Measurements from ENCODE around the gene TMBIM1. TPM values are rescaled to one million over a fixed set of nuclear protein-coding genes. Genes with fewer than 3 reads are reported as not detected.
A peak's percentile ranks its signal among the peaks of the same experiment; 100 is the strongest.

The TMBIM1 gene
- total RNA-seq, 5 donors from 2014 or later (not counting 1 experiment from before 2014, with no cell fraction given): 78.8 to 166 (median 144) TPM

DNA sequence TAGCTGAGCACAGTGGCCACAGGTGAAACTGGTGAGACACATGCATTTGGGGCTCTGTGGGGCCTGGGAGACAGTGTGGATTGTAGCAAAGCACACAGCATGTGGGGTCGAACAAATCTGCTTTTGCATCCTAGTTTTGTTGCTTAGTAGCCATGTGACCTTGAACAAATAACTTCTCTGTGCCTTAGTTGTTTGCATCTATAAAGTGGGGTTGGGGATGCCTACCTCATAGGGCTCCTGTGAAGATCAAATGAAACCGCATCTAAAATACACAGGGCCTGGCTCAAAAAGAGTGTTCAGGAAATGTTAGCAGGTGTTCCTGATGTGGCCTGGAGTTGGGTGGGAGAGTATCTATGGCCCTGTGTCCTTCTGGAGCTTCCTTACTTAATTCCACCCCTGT is 34.0 kb upstream of the TMBIM1 start:
- ChIA-PET POLR2A (no interaction called here), CTCF (interaction anchor here in 1 of 2 donors (1.3 kb wide), 1 partner anchor 30 kb away, joined by 8 read pairs; the partner anchor contains the start of gene CATIP)

DNA sequence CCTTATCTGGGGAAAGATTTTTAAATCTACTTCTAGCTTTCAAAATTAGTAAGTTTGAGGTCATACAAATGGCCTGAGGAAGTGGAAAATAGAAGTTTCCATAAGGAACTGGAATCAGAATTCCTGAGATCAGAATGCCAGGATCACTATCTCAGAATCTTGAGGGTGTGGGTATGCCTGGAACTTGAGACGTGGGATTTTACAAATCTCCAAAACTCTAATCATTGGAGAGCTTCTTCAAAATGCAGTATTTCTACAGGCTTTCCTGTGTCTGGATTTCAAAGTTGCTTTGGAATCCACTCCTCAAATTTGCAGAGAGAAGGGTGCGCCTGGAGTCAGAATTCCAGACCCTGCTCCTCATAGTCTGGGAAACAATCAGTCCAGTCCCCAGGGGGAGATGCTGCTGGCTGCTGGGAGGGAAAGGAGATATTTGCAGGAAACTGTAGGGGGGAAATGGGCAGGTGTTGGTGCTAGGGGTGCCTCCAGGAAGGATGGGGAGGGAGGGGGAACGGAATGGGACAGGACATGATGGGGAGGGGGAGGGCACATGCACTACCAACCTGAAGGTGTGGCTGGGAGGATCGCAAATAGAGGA is 33.4 kb upstream of the TMBIM1 start:
- Mint-ChIP-seq H3K4me1 (peaks cover 44 to 73% (median 46%) of the 10 kb centered on the region in 3 donors), H3K36me3 (no peaks in the 10 kb centered on the region), H3K4me3 (peak overlapping the region in 1 of 3 donors; percentile 64), H3K27ac (no peak overlapping the region), H3K9me3 (no peaks in the 10 kb centered on the region), H3K27me3 (peaks cover 0 to 8% of the 10 kb centered on the region in 2 donors)
- DNase-seq (no peak), ATAC-seq (replicated peaks in 1 of 4) (no peak)
- POLR2A ChIA-PET: no interaction called here
- H3K36me3 ChIP-seq (ENCODE audit: control insufficient read depth in 2 of 2, extremely low read depth in 1 of 2, insufficient read depth in 1 of 2, low read length in 1 of 2): no peaks in the 10 kb centered on the region
- CTCF ChIA-PET: no interaction called here
- WGBS (ENCODE audit: insufficient coverage): 88% methylated on average over 2 of the region's 4 CpGs
- H3K27ac ChIP-seq (ENCODE audit: low read length): no peak overlapping the region
- H3K4me1 ChIP-seq (ENCODE audit: control insufficient read depth in 1 of 2, extremely low read depth in 1 of 2, insufficient read depth in 2 of 2, low read length in 2 of 2): peaks cover 19 to 42% of the 10 kb centered on the region in 2 experiments
- peaks cover 0 to 19% of the 10 kb centered on the region in 2 experiments for H3K27me3 ChIP-seq (replicated peaks in 1 of 2; ENCODE audit: control insufficient read depth in 2 of 2, extremely low read depth in 1 of 2, insufficient read depth in 2 of 2, low read length in 1 of 2)
- H3K4me3 ChIP-seq (ENCODE audit: control insufficient read depth in 1 of 2, extremely low read depth in 1 of 2, low read length in 1 of 2): no peak overlapping the region
- H3K9me3 ChIP-seq: no peaks in the 10 kb centered on the region

More for the DNA sequence above, 34.0 kb upstream of the TMBIM1 start:
- Mint-ChIP-seq H3K4me3 (peak overlapping the region in 1 of 3 donors; percentile 64), H3K27me3 (peaks cover 0 to 8% of the 10 kb centered on the region in 2 donors), H3K9me3 (no peaks in the 10 kb centered on the region), H3K36me3 (no peaks in the 10 kb centered on the region), H3K27ac (no peak overlapping the region), H3K4me1 (peaks cover 37 to 67% (median 39%) of the 10 kb centered on the region in 3 donors)
- DNase-seq: no peak
- H3K4me3 ChIP-seq (ENCODE audit: control insufficient read depth in 1 of 2, extremely low read depth in 1 of 2, low read length in 1 of 2): no peak overlapping the region
- no peaks in the 10 kb centered on the region for H3K36me3 ChIP-seq (ENCODE audit: control insufficient read depth in 2 of 2, extremely low read depth in 1 of 2, insufficient read depth in 1 of 2, low read length in 1 of 2)
- WGBS (ENCODE audit: insufficient coverage): 43% methylated on average over 1 of the region's 2 CpGs
- no peak overlapping the region for H3K27ac ChIP-seq (ENCODE audit: low read length)
- peak in 1 of 4 experiments; percentile 56 for ATAC-seq (replicated peaks in 1 of 4)
- H3K9me3 ChIP-seq: no peaks in the 10 kb centered on the region
- H3K4me1 ChIP-seq (ENCODE audit: control insufficient read depth in 1 of 2, extremely low read depth in 1 of 2, insufficient read depth in 2 of 2, low read length in 2 of 2): peaks cover 19 to 38% of the 10 kb centered on the region in 2 experiments
- peaks cover 0 to 19% of the 10 kb centered on the region in 2 experiments for H3K27me3 ChIP-seq (replicated peaks in 1 of 2; ENCODE audit: control insufficient read depth in 2 of 2, extremely low read depth in 1 of 2, insufficient read depth in 2 of 2, low read length in 1 of 2)

DNA sequence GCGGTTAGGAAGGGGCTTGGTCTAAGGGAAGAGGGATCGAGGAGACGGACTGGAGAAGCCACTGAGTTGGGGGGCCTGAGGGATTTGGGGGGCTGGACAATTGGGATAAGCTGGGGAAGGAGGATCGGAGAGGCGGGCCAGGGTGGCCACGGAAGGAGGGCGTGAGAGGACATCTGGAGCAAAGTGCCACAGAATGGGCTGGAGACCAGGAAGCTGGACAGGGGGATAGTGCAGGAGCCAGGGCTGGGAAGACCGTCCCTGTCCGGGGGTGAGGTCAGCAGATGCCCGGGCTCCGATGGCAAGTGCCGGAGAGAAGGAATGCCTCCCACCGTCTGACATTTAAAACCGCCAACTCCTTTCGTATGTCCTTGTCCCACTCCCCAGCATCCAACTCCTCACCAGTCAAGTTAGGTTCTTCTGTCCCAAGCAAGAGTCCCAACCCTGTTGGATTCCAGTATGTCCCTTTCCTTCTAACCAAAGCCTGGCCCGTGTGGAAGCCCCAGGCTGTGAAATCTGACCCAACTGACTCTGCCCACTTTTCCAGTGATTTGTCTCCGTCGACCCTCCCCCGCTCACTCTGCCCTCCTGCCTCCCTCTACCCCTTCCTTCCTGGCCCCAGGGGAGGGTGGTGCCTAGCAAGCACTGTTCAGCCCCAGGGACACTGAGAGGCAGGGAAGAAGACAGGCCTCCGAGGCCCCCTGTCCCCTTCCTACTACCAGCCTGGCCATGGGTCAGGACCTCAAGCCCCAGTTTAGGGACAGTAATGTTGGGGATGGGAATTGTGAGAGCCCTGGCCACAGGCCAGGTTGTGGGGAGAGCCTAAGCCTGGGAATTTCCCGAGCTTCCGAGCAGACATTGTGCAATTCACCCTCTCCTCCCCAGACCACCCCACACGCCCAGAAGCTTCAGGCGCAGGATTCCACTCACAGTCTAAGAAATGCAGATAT is 31.5 kb upstream of the TMBIM1 start:
- H3K4me3 ChIP-seq (ENCODE audit: control insufficient read depth in 1 of 2, extremely low read depth in 1 of 2, low read length in 1 of 2): peak overlapping the region; percentile 37 to 64
- H3K4me1 ChIP-seq (ENCODE audit: control insufficient read depth in 1 of 2, extremely low read depth in 1 of 2, insufficient read depth in 2 of 2, low read length in 2 of 2): peaks cover 19 to 42% of the 10 kb centered on the region in 2 experiments
- Mint-ChIP-seq H3K4me3 (peak overlapping the region; percentile 74 to 85 (median 81)), H3K9me3 (no peaks in the 10 kb centered on the region), H3K27ac (no peak overlapping the region), H3K4me1 (peaks cover 47 to 72% (median 56%) of the 10 kb centered on the region in 3 donors), H3K36me3 (no peaks in the 10 kb centered on the region), H3K27me3 (peaks cover 0 to 8% of the 10 kb centered on the region in 2 donors)
- ChIA-PET POLR2A (no interaction called here), CTCF (interaction anchor here in 1 of 2 donors (0.6 kb wide), 1 partner anchor 13 kb away, joined by 11 read pairs; no protein-coding TSS in a partner anchor)
- WGBS (ENCODE audit: insufficient coverage): 8% methylated on average over 11 of the region's 24 CpGs
- no peaks in the 10 kb centered on the region for H3K9me3 ChIP-seq
- ATAC-seq (replicated peaks in 1 of 4): no peak
- H3K27me3 ChIP-seq (replicated peaks in 1 of 2; ENCODE audit: control insufficient read depth in 2 of 2, extremely low read depth in 1 of 2, insufficient read depth in 2 of 2, low read length in 1 of 2): peaks cover 0 to 17% of the 10 kb centered on the region in 2 experiments
- H3K36me3 ChIP-seq (ENCODE audit: control insufficient read depth in 2 of 2, extremely low read depth in 1 of 2, insufficient read depth in 1 of 2, low read length in 1 of 2): no peaks in the 10 kb centered on the region
- no peak for DNase-seq
- H3K27ac ChIP-seq (ENCODE audit: low read length): no peak overlapping the region

DNA sequence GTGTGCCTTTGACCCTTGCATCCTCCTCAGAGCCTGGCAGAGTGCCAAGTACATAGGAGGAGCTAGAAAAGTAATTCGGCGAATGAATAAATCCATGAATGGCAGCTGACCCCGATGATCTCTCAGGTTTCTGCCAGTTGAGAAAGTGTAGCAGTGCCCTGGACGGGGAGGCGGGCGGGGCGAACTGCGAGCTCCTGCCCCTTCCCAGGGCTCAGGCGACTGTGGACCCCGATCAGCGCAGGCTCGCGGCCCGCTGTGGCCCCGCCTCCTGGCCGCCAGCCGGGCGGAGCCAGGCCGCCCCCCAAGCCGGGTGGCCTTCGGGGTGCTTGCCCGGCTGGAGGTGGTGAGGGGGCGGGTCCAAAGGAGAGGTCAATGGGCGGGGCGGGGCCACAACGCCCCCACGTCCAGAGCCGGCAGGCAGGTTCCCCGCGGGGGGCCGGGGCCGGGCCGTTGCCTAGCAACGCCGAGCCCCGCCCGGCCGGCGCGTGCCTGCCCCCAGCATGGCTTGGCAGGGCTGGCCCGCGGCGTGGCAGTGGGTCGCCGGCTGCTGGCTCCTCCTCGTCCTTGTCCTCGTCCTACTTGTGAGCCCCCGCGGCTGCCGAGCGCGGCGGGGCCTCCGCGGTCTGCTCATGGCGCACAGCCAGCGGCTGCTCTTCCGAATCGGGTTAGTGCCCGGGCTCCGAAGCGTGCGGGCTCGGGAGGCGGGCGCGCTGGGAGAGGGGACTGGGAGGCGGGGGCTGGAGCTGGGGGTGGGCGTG is 30.6 kb upstream of the TMBIM1 start:
- Histone ChIP-seq H3K36me3 (ENCODE audit: control insufficient read depth in 2 of 2, extremely low read depth in 1 of 2, insufficient read depth in 1 of 2, low read length in 1 of 2) (no peaks in the 10 kb centered on the region), H3K4me1 (ENCODE audit: control insufficient read depth in 1 of 2, extremely low read depth in 1 of 2, insufficient read depth in 2 of 2, low read length in 2 of 2) (peaks cover 21 to 48% of the 10 kb centered on the region in 2 experiments), H3K27ac (ENCODE audit: low read length) (no peak overlapping the region), H3K9me3 (no peaks in the 10 kb centered on the region), H3K27me3 (replicated peaks in 1 of 2; ENCODE audit: control insufficient read depth in 2 of 2, extremely low read depth in 1 of 2, insufficient read depth in 2 of 2, low read length in 1 of 2) (peaks cover 0 to 17% of the 10 kb centered on the region in 2 experiments), H3K4me3 (ENCODE audit: control insufficient read depth in 1 of 2, extremely low read depth in 1 of 2, low read length in 1 of 2) (peak overlapping the region; percentile 37 to 62)
- peaks cover 52 to 73% (median 62%) of the 10 kb centered on the region in 3 donors for H3K4me1 Mint-ChIP-seq
- WGBS (ENCODE audit: insufficient coverage): 4% methylated on average over 45 of the region's 69 CpGs
- ChIA-PET POLR2A (no interaction called here), CTCF (interaction anchor here (0.6 kb wide), 2 partner anchors 14 to 20 kb away, joined by 3 to 11 read pairs; no protein-coding TSS in a partner anchor)
- H3K36me3 Mint-ChIP-seq: no peaks in the 10 kb centered on the region
- peaks cover 0 to 8% of the 10 kb centered on the region in 2 donors for H3K27me3 Mint-ChIP-seq
- DNase-seq (peak in 32 of 35 experiments; percentile 12 to 70 (median 32)), ATAC-seq (replicated peaks in 1 of 4) (peak; percentile 69 to 74 (median 72))
- peak overlapping the region; percentile 58 to 74 for H3K27ac Mint-ChIP-seq
- H3K4me3 Mint-ChIP-seq: peak overlapping the region; percentile 76 to 85 (median 81)
- H3K9me3 Mint-ChIP-seq: no peaks in the 10 kb centered on the region

DNA sequence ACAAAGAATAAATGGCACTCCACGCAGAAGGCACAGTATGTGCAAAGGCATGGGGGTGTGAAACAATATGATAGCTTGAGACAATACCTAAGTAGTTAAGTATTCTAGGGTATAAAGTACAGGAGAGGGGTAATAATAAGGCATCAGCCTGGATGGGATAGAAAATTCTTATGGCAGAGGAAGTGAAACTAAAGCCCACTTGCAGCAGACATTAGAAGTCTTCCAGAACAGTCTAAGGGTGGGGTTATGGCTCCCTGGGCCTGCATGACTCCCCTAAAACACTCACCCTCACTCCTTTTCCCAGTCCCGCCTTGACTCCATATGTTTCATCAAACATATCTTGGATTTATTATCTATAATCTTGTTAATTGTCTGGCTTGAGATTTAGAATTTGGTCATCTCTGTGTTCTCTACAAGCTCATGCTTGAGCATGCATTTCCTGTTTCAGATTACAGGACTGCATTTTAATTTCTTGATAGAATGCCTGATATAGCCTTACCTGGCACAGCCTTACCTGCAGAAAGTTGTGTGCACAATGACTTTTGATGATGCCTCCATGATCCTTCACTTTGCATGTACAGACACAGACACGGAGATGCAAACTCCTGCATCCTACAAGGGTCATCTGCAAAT is 28.5 kb upstream of the TMBIM1 start:
- no peak overlapping the region for H3K4me3 ChIP-seq (ENCODE audit: control insufficient read depth in 1 of 2, extremely low read depth in 1 of 2, low read length in 1 of 2)
- CTCF ChIA-PET: interaction anchor here in 1 of 2 donors (1.4 kb wide), 1 partner anchor 37 kb away, joined by 3 read pairs; no protein-coding TSS in a partner anchor
- H3K4me1 ChIP-seq (ENCODE audit: control insufficient read depth in 1 of 2, extremely low read depth in 1 of 2, insufficient read depth in 2 of 2, low read length in 2 of 2): peaks cover 26 to 50% of the 10 kb centered on the region in 2 experiments
- H3K36me3 ChIP-seq (ENCODE audit: control insufficient read depth in 2 of 2, extremely low read depth in 1 of 2, insufficient read depth in 1 of 2, low read length in 1 of 2): no peaks in the 10 kb centered on the region
- H3K27me3 ChIP-seq (replicated peaks in 1 of 2; ENCODE audit: control insufficient read depth in 2 of 2, extremely low read depth in 1 of 2, insufficient read depth in 2 of 2, low read length in 1 of 2): peaks cover 0 to 12% of the 10 kb centered on the region in 2 experiments
- Mint-ChIP-seq H3K9me3 (peaks cover 0 to 3% (median 0%) of the 10 kb centered on the region in 3 donors), H3K36me3 (no peaks in the 10 kb centered on the region), H3K4me3 (peak overlapping the region in 2 of 3 donors; percentile 44 to 58), H3K27ac (peak overlapping the region; percentile 27 to 28), H3K27me3 (peaks cover 0 to 8% of the 10 kb centered on the region in 2 donors), H3K4me1 (peaks cover 62 to 73% (median 66%) of the 10 kb centered on the region in 3 donors)
- no peak overlapping the region for H3K27ac ChIP-seq (ENCODE audit: low read length)
- DNase-seq (no peak), ATAC-seq (replicated peaks in 1 of 4) (no peak)
- POLR2A ChIA-PET: interaction anchor here in 1 of 2 donors (0.6 kb wide), 1 partner anchor 631 kb away, joined by 10 read pairs; no protein-coding TSS in a partner anchor
- 92% methylated on average over 2 of the region's 3 CpGs for WGBS (ENCODE audit: insufficient coverage)
- no peaks in the 10 kb centered on the region for H3K9me3 ChIP-seq
